ENCODE data around the gene C2orf69.
"Not testable (repeated sequence)": the region's sequence is repeated elsewhere in the genome, so short reads cannot be mapped to it uniquely, and the experiment has no call there.

The C2orf69 gene, protein sequence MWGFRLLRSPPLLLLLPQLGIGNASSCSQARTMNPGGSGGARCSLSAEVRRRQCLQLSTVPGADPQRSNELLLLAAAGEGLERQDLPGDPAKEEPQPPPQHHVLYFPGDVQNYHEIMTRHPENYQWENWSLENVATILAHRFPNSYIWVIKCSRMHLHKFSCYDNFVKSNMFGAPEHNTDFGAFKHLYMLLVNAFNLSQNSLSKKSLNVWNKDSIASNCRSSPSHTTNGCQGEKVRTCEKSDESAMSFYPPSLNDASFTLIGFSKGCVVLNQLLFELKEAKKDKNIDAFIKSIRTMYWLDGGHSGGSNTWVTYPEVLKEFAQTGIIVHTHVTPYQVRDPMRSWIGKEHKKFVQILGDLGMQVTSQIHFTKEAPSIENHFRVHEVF

DNA sequence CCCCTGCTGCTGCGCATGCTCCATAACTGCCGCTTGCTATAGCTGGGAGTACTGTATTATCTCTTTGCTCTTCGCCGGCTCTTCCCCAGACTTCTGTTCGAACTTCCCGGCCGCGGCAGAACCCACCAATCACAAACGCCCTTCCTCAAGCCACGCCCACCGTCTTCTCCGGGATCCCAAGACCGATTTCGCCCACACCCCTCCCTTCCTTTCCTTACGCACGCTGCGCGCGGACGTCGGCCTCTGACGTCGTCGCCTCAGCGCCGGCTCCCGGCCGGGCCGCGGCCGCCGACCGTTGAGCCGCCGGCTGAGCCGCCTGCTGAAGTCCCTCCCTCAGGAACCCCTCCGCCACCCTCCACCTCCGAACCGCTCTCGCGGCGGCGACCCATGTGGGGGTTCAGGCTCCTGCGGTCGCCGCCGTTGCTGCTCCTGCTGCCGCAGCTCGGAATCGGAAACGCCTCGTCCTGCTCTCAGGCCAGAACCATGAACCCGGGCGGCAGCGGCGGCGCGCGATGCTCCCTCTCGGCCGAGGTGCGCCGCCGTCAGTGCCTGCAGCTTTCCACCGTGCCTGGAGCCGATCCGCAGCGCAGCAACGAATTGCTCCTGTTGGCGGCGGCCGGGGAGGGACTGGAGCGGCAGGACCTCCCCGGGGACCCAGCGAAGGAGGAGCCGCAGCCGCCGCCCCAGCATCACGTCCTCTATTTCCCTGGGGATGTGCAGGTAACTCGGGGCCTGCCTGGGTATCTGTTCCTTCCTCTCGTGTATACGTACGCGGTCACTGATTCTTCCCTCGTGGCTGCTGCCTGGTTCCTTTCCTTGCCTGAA is at the start of gene C2orf69:
C2orf69 (plus strand) TSS at position 242 of the 825 bp plus-strand sequence; CDS start at position 388, 146 bp downstream.
- FAIRE-seq, result peak; percentile 89

DNA sequence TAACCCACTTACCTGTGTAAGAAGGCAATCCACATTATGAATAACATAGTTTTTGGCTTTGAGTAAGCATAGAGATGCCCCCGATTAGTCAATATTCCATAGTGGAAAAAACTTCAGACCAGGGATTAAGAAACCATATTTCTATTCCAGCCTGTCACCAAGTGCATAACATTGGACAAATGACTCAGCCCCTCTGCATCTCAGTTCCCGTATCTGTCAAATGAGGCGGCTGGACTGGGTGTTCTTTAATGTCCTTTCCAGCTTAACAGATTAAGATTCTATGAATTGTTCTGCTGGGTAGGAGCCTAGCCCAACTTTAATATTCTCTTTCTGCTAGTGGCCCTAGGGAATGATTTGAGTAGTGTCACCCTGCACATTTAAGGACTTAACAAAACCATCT is 48.3 kb upstream of the C2orf69 start:
- no peak for FAIRE-seq

DNA sequence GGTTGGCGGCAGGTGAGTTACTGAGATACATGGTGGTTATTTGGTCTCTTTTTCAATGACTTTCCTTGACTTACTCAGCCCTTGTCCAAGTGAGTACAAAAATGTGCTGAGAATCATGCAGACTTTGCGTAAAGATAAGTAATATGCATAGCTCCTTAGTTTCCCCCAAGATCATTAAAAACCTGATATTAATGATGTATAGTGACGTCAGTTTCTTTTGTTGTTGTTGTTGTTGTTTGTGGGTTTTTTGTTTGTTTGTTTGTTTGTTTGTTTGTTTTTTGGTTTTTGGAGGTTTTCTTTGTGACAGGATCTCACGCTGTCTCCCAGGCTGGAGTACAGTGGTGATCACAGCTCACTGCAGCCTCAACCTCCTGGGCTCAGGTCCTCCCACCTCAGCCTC is 45.2 kb upstream of the C2orf69 start:
- FAIRE-seq, result no peak

DNA sequence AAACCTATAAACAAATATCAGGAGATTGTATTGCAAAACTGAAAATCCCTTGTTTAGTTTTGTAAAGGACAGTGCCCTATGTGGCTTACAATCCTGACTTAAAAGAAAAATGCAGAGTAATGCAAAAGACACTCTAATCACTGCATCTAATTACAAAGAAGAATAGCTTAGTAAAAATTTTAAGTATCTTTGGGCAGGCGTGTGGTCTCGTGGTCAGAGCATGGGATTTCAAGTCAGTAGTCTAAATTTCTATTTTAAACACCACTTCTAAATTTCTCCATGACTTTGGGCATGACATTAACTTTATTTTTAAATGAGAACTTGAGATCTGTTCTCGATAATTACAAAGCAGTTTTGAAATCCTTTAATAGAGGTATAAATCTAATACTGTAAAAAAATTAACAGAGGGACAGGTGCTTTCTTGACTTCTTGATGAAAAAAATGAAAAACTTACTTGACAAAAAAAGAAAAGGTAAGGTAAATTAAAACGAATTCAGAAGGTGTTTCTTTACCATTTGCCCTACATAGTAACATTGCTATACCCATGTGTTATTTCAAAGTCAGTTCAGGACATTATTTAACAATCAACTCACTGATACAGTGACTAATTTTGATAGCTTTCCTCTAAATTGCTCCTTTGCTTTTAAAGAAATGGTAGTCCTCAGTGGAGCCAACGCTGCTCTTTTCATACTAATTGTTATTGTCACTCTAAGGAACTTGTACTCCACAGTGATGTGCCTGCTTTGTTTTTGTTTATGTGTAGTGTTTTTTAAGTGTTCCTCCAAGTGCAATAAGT is 42.5 kb upstream of the C2orf69 start:
- FAIRE-seq, result no peak

DNA sequence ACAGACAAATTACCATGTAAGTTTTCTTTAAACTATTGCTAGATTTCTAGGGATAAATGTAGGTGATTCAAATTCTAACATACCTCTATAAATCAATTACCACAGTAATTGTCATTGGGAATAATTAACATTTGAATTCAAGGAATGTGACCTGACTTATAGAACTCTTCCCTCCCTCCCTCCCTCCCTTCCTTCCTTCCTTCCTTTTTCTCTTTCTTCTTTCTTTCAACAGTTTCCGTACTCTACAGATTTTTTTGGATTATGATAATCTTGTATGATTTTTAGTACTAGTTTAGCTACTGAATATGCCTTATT is 41.9 kb upstream of the C2orf69 start:
- FAIRE-seq, result no peak

DNA sequence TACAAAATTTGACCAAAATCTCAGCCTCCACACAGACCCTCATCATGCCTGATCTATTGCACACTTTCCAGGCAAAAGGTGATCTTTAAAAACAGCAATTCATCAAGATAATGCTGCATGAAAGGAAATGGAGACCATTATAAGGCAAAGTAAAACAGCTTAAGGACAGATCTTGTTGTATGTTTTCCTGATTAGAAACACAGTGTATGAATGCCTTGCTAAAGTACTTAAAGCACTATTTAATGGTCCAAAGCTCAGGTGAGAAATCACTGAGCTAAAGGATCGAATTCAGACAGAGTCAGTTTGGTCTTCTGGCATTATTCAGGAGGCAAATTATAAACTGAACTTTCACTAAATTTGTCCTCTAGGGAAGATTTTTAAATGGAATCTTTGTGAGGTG is 41.4 kb upstream of the C2orf69 start:
- FAIRE-seq, result no peak

DNA sequence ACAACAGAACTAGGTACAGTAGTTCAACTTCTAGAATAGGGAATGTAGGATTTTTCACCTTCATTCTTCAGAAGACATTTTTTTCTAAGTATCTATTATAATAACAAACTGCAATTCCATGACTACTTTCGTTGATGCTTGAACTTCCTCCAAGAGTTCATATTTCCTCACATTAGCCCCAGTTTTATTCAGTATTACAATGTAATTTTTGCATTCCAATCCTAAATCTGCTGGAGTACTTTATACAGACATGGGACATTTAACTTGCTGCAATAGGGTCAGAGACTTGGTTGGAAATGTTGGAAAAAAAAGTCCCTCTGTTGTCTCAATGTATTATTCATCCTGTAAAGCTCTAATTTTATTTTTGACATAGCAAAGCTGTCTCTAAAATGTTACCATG is 40.5 kb upstream of the C2orf69 start:
- no peak for FAIRE-seq

DNA sequence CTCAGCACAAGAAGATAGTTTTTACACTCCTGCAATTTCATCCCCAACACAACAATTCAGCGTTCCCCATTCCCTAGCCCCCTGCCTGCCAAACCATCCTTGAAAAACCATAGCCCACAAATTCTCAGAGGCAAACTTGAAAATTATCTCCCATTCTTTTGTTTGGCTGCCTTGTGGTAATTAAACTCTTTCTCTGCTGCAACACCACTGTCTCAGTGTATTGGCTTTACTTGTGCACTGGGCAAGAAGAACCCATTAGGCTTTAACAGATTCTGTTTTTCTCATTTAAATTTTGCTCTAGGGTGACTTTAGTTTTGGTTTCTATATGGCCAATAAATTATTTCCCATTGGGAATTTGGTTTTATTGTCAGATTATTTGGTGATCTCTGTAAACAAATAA is 36.9 kb upstream of the C2orf69 start:
- no peak for FAIRE-seq

DNA sequence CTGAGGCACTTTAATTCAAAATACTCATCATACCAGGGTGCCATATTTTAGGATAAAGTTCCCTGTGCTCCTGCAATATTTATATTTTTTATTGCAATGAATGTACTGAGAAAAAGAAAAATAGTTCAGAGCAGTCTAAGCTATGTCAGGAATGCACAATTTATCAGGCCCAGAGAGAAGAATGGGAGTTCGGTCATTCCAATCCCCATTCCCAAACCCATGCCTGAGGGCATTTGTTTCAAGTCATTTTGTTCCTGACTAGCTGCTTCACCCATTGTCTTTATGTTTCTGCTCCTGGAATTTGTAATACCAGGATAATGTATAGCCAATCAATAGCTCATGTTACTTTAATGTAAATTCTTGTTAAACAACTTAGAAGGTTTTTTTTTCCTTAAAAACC is 35.7 kb upstream of the C2orf69 start:
- FAIRE-seq, result no peak

DNA sequence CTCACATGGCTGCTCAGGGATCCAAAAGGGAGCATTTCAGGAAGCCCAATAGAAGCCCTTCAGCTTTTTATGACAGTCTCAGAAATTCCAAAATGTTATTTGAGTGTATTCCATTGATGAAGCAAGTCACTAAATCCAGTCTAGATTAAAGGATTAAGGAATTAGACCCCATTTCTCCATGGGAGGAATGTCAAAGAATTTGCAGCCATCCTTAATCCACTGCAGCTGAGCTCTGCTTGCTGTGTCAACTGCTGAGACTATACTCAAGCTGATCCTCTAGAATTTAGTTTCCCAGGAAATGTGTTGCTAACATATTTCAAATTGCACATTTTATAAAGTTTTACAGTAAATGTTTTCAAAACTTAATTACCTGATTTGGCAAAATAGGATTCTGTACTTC is 28.4 kb upstream of the C2orf69 start:
- FAIRE-seq, result no peak

DNA sequence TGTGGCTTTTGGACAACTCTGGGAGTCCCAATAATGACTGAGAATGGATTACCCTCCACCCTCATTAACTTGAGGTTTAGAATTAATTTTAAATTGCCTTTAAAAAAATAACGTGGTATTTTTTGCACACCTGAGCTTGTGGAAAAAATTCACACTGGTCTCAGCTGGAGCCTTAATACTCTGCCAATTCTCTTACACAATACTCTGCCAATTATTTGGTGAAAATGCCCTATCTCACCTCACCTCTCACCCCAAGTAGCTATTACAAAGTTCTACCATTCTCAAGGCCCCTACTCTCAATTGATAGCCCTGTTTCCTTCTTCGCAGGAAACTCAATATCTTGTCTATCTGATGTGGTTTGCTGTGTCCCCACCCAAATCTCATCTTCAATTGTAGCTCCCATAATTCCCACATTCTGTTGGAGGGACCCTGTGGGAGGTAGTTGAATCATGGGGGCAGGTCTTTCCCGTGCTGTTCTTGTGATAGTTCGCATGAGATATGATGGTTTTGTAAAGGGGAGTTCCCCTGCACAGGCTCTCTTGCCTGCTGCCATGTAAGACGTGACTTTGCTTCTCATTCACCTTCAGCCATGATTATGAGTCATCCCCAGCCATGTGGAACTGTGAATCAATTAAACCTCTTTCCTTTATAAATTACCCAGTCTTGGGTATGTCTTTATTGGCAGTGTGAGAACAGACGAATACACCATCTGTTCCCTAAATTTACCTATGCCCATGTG is 27.4 kb upstream of the C2orf69 start:
- FAIRE-seq, result no peak

DNA sequence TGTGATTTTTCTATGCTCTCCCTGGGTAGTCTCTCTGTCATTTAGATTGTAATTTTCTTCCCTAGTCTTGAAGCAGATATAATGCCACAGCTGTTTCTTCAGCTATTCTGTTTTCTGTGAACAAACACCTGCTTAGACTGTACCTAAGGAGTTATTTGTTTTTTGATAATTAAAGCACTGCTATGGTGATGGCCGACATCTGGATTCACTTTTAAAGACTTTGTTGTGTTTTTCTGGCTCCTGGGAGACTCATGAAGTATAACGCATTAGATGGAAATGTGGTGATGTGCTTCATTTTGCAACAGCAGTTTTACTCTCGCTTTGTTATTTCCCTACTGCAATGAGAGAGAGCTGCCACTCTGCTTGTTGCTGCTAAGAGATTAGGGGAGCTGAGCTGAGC is 15.7 kb upstream of the C2orf69 start:
- no peak for FAIRE-seq

DNA sequence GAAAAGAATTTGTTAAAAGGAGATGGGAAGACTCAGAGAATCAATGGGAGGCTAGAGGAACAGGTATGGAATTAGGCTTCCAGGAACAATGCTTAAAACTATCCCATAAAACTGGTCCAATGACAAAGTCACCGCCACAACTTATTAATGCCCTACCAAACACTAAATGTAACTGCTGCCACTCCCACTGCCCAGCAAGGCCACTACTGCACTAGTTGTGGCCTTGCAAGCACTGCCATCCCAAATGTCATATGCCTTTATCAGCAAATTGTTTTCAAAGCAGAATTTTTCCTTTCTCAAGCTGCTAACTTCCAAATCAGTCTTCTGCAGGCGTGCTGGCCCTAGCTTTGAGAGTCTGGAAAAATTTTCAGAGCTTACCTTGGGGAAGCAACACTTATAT is 14.5 kb upstream of the C2orf69 start:
- no peak for FAIRE-seq

DNA sequence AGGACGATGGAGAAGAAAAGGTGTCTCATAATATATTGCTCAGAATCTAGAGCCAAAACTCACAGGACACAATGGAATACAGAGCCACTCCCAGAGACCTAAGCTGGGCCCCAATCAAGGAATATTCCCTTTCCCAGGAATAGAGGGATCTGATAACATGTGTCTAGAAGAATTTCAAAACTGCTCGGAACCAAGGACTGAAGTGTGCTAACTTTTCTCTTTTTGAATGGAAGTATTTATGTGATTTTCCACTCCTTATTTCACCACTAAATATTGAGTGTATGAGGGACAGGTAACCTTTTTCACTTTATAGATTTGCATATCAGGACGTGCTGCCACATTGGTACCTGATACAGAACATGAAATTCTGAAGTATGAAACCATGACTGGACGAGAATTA is 9.2 kb upstream of the C2orf69 start:
- FAIRE-seq, result no peak

DNA sequence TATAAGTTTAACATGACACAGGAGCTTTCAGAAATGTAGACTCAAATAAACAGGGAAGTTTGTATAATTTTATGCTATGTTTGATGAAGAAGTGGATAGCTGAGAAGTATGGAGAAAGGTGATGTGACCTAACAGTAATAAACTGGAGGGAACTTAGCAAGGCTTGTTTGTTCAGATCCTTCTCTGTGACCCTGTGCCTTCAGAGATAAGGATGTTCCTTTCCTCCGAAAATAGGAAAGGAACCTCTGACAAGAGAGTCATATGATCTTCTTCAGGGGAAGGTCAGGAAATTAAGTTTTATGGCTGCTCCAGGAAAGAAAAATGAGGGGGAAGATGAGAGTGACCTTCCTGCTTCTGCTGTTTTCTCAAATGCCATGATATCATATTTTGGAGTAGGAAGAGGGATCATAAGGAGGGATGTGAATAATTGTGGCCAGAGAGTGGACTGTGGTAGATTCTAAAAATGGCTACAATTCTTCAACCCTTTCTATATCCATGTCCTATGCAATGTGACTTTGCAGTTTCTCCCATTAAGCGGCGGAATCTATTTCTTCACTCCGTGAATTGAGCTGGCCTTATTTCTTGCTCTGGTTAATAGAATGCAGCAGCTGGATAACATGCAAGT is 8.5 kb upstream of the C2orf69 start:
- FAIRE-seq, result no peak

DNA sequence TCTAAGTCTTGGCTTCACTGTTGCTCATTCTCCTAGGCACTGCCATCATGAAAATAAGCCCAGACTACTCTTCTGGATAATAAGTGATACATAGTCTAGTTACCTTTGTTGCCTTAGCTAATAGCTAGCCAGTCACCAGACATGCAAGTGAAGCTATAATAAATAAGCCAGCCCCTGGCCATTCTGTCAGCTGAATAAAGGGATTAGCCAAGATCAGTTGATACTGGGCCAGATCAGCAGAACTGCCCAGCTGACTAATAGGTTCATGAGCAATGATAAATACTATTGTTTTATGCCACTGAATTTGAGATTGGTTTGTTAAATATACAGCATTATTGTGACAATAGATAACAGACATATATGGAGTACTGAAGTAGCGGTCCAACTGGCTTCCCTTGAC is 8.0 kb upstream of the C2orf69 start:
- no peak for FAIRE-seq

DNA sequence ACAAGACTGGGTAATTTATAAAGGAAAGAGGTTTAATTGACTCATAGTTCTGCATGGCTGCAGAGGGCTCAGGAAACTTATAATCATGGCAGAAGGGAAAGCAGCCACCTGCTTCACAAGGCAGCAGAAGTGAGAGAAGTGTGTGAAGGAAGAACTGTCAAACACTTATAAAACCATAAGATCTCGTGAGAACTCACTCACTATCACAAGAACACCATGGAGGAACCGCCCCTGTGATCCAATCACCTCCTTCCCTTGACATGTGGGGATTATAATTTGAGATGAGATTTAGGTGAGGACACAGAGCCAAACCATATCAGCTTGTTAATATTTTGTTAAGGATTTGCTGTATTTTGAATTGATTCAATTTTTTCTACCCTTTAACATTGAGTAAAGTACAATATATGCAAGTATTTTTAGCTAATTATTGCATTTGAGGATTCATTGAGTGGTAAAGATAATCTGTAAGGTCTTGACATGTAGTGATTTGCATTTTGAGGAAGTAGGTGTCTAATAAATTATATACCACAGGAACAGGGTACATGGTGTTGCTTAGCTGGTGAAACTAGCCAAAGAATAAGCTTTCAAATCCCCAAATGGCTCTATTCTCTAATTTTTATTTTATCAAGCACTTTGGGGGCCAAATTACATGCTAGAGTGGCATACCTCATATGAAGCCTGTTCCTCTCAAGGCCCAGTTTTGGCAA is 3.9 kb upstream of the C2orf69 start:
- no peak for FAIRE-seq

DNA sequence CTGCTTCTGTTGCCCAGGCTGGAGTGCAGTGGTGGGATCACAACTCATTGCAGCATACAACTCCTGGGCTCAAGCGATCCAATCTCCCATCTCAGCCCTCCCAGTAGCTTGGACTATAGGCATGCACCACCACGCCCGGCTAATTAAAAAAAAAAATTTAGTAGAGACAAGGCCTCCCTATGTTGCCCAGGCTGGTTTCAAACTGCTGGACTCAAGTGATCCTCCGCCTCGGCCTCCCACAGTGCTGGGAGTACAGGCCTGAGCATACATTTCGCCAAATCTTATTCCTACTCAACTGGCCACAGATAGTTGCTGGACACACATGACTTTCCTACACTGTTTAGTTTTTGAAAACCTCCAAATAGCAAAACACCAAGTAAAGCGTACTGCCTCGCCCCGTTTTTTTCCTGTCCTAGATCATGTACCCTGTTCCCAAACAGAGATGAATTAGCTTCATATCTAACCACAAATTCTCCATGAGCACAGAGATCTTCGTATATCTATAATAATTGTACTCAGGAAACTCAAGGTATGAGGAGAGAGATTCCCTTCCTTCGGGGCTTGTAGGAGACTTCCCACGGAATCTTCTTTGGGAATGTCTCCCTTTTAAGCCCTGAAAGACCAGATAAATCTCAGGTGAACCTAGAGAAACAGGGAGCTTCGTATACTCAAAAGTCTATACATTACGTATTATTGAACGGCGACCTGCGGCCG is 598 bp upstream of the C2orf69 start:
- FAIRE-seq, result no peak

DNA sequence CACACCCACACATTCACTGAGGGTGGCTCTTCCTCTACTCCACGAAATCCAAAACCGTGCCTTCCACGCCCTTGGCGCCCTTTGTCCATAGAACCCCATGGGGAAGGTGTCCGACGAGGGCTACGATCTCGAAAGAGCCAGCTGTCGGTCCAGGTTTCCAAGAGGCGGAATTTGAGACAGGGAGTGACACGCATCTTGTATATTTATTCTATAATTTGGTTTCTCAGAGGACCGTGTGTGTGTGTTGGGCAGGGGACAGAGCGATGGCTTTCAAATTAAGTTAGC is 726 bp downstream of the C2orf69 start:
- FAIRE-seq, result no peak

DNA sequence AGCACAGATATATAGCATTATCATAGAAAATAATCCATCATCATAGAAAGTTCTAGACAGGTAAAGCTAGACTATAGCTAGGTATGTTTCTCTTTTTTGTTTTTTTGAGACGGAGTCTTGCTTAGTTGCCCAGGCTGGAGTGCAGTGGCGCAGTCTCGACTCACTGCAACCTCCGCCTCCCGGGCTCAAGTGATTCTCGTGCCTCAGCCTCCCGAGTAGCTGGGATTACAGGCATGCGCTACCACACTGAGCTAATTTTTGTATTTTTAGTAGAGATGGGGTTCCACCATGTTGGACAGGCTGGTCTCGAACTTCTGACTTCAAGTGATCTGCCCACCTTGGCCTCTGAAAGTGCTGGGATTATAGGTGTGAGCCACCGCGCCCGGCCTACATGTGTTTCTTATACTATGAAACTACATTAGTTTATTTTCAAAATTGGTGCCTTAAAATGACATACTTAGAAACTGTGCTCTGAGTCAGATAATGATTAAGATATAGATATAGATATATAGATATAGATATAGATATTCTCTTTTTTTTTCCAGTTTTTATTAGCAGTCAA is 1.5 kb downstream of the C2orf69 start:
- FAIRE-seq, result not testable (repeated sequence)

DNA sequence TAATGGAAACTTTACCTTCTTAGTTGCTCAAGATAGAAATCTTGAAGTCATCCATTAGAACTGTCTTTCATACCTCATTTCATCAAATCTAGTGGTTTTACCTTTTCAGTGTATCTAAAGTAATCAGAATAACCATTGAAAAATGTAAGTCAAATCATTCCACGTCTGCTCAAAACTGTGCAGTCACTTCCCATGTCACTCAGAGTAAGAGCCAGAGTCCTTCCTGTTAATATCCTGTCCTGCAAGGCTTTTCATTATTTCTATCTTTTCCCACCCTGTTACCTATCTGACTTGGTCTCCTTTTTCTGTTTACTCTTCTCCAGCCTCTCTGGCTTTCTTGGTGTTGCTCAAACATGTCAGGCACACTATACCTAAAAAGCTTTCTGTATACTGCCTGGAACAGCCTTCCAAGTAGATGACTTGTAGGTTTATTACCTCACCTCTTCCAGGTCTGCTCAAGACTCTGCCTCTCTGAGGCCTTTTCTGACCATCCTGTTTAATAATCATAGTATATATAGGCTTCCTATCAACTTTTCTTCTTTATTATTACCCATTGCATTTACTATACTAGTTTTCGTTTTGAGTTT is 3.4 kb downstream of the C2orf69 start:
- no peak for FAIRE-seq

Data from TTC549 (cell line).